ENCODE measurements around the gene SDHC.
"Not testable (repeated sequence)": the region's sequence is repeated elsewhere in the genome, so short reads cannot be mapped to it uniquely, and the experiment has no call there.

SDHC gene

DNA sequence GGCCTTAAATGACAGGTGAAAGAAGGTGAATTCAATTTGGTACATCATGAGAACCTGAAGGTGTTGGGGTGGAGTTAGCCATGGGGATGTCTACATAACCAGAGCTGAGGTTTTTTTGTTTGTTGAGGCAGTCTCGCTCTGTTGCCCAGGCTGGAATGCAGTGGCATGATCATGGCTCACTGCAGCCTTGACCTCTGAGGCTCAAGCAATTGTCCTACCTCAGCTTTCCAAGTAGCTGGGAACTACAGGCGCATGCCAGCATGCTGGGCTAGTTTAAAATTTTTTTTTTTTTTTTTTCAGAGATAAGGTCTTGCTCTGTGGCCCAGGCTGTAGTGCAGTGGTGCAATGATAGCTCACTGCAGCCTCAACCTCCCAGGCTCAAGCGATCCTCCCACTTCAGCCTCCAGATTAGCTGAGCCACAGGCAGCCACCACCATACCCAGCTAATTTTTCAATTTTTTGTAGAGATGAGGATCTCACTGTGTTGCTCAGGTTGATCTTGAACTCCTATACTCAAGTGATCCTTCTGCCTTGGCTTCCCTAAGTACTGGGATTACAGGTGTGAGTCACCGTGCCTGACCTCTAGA is 2.5 kb upstream of the SDHC start:
- DNase-seq (ENCODE audit: low spot score) = no peak

DNA sequence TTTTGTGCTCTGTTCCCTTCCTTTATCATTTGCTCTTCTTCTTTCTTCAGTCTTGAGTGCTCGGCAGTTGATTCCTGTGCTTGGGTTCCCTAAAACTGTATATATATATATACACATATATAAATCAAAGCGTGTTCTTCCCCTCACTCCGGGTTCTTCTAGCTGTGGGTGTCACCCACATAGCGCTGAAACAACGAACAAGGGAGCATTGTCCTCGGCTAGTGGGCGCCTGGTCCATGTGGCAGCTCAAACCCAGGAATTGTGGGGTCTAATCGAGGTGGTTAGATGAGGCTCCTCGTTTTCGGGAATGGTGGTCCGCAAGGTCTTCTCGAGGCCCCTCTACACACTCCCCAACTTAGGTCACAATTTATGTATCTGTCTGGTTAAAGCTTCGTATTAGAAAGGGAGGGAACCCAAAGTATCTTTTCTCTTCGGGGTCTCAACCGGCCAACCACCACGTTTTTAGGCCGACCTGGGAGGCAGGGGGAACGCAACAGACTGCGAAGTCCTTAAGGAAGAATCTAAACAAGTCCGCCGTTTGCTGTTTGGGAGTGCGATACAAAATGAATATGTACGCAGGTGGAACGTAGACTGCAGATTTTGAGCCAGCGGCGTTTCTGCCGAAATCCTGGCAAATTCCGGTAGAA is 504 bp upstream of the SDHC start:
- DNase-seq (ENCODE audit: low spot score) = no peak

DNA sequence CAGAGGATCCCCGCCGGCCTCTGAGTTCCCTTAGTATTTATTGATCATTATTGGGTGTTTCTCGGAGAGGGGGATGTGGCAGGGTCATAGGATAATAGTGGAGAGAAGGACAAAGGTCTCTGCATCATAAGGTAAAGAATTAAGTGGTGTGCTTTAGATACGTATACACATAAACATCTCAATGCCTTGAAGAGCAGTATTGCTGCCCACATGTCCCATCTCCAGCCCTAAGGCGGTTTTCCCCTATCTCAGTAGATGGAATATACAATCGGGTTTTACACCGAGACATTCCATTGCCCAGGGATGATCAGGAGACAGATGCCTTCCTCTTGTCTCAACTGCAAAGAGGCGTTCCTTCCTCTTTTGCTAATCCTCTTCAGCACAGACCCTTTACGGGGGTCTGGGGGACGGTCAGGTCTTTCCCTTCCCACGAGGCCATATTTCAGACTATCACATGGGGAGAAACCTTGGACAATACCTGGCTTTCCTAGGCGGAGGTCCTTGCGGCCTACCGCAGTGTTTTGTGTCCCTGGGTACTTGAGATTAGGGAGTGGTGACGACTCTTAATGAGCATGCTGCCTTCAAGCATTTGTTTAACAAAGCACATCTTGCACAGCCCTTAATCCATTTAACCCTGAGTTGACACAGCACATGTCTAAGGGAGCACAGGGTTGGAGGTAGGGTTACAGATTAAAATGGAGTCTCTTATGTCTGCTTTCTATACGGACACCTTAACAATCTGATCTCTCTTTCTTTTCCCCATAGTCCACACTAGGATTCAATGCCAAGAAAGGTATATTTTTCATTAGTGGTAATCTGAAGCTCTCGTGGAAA is 1.9 kb downstream of the SDHC start:
- DNase-seq (ENCODE audit: low spot score) = not testable (repeated sequence)

DNA sequence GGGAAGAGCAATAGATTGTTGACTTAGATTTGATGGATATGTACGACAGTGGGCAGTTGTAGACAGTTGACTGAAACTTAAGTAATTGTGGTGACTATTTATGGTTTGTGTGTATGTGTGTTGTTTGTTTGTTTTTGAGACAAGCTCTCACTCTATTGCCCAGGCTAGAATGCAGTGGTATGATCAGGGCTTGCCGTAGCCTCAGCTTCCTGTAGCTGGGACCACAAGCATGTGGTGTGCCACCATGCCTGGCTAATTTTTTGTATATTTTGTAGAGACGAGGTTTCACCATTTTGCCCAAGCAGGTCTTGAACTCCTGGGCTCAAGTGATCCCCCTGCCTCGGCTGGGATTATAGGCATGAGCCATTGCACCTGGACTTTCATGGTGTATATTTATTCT is 9.8 kb downstream of the SDHC start:
- DNase-seq (ENCODE audit: low spot score) = no peak

DNA sequence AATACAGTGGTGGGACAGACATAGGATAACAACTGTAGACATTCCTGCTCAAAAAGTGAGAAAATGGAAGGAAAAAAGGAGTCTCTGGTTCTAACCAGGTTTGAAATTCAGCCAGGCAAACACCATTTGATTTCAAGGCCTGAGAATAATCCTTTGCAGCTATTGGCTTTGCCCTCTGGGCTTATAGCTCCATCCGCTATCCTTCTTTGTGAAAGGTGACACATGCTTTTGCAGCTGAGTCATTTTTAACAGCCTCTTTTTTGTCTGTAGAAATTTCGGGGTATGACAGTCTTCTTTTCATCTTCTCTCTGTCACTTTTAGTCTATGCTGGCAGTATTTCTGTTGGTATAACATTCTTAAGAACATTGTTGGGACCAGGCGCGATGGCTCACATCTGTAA is 16.2 kb downstream of the SDHC start:
- DNase-seq (ENCODE audit: low spot score) = no peak

DNA sequence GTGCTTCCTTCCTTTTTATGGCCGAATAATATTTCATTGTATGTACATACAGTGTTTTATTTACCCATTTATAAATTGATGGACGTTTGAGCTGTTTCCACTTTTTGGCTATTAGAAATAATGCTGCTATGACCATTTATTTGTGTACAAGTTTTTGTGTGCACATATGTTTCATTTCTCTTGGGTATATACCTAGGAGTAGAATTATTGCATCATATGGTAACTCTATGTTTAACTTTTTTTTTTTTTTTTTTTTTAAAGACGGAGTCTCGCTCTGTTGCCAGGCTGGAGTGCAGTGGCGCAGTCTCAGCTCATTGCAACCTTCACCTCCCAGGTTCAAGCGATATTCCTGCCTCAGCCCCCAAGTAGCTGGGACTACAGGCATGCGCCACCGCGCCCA is 19.0 kb downstream of the SDHC start:
- DNase-seq (ENCODE audit: low spot score) = no peak

DNA sequence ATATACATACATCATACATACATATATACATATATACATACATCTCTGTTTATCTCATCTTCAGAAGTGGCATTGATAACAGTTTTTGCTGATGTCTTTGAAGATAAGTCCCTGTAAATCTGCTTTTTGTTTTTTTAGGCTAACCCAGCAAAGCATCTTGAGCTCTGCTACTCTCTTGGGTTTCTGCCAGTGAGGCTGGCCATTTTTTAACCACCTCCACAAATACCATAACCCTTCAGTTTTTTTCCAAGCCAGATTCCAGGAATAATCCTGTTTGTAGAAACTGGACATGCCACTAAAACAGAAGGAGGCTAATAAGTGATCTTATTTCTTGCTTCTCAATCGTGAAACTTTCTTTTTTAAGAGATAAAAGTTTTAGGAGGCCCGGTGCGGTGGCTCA is 21.6 kb downstream of the SDHC start:
- peak; percentile 14 for DNase-seq (ENCODE audit: low spot score)

DNA sequence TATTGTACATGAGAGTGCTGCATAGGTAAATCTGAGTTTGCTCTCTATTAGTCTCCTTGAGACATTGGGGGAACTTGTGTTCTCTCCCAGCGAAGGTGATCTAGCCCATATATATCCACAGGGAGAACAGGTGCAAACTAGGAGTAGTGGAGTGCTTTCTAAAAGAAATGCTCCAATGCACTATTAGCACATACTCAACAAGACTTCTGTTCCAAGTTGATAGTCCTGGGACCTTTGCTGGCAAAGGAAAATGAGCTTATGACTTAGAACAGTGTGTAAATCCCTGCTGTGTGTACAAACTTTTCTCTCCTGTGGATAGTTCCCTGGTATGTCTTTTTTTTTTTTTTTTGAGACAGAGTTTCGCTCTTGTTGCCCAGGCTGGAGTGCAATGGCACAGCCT is 28.0 kb downstream of the SDHC start:
- DNase-seq (ENCODE audit: low spot score) = no peak

DNA sequence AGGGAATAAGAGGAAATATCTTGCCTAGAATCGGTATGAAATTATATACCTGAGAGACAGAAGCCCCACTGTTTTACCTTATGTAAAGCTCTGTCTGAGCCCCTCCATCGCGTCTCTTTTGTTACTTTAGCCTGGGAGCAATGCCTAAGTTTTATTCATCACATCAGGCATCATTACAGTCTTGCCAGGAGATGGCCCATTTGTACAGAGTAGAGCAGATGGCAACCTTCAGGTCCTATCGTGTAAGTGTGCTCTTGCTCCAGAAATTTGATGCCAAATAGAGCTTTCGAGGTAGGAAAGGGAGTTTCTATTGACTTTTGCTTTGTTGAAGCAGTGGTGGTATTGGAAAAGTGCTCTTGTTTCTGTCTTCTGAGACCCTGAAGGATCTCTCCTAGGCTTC is 28.6 kb downstream of the SDHC start:
- no peak for DNase-seq (ENCODE audit: low spot score)

DNA sequence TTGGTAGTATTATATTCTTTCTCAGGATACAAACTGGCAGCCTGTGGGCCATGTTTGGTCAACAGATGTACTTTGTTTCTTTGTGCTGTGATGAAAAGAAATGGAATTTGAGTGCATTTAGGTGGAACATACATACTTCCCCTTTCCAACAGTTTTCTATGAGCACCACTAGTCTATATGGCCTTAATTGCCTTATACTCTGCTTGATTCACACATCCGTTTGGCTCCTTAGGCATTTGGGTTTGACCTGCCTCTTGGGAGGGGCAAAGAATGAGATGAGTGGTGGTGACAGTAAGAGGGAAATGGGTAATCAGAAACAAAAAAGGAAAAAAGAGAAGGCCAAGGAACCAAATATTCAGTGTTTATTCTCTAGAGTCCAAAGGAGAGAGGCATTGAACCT is 36.5 kb downstream of the SDHC start:
- DNase-seq (ENCODE audit: low spot score) = no peak

DNA sequence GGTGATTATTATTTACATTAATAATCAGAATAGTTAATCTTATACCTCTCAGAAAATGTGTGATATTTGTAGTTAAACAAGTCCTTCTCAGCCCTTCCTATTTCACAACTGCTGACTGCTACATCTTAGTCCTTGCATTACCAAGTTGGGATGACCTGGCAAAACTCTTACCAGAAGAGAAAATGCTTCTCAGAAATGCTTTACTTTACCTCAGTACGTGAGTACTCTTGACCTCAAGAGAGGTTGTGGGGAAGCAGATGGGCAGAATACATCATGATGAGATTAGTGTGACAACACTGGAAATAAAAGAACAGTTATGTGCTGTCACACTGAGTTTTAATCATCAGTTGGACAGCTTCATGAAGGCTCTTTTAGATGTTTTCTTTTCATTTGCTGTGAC is 37.3 kb downstream of the SDHC start:
- DNase-seq (ENCODE audit: low spot score) = no peak

DNA sequence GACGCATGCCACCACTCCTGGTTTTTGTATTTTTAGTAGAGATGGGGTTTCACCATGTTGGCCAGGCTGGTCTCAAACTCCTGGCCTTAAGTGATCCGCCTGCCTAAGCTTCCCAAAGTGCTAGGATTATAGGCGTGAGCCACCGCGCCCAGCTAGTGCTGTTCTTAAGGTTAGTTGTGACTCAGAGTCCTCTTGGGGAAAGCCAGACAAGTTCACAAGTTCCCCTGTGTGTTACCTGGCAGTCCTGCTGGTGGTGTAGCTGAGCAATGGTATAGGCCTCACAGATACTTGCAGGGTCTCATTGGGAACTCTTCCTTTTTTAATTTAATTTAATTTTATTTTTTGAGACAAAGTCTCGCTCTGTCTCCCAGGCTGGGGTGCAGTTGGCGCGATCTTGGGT is 42.9 kb downstream of the SDHC start:
- DNase-seq (ENCODE audit: low spot score) = no peak

DNA sequence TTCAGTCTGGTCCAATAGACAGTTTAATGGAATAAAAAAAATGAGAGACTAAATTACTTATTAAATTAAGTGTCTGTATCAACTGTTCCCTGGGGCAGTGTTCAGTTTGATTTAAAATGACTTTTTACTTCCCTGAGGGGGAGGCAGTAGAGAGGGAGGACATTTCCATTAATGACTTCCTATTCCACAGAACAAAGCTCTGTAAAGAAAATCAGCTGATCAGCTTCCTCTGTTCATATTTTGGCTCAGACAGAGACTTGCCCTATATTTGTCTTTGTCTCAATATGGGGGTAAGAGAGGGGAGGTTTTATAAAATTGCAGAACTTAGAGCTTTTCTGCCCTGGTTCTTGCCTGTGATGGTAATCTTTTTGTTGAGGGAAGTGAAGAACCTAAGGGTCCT is 45.1 kb downstream of the SDHC start:
- no peak for DNase-seq (ENCODE audit: low spot score)

DNA sequence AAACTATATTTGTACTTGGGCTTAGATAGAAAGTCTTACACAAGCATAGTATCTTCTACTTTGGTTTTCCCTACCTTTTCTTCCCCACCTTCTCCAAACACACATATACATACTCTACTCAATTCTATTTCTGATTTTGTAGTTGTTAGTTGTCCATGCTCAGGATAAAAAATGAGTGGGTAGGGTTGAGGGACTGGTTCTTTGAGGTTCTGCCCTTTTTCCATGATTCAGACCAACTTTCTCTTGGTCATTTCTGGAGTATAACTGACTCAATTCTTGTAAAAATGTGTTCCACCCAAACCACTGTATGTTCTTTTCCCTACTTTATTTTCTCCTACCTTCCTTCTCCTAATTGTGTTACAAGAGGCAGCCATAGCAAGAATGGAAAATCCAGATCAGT is 50.2 kb downstream of the SDHC start:
- DNase-seq (ENCODE audit: low spot score) = no peak

DNA sequence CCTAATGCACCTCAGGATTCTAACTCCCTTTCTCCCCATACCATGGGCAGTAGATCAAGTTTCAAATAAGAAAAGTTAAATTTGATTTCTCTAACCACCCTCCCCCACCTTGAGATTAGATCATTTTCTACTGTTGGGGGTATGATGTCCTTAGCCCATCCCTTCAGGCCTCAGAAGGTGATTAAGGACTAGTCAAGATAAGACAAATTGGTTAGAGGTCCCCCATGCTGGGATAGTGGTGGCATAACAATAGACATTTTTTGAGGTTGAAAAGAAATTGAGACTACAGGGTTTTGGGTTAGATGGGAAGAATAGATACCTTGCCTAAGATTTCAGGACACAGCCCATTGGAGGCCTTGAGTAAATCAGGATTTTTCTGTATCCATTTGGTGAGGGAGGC is 51.0 kb downstream of the SDHC start:
- DNase-seq (ENCODE audit: low spot score) = no peak

DNA sequence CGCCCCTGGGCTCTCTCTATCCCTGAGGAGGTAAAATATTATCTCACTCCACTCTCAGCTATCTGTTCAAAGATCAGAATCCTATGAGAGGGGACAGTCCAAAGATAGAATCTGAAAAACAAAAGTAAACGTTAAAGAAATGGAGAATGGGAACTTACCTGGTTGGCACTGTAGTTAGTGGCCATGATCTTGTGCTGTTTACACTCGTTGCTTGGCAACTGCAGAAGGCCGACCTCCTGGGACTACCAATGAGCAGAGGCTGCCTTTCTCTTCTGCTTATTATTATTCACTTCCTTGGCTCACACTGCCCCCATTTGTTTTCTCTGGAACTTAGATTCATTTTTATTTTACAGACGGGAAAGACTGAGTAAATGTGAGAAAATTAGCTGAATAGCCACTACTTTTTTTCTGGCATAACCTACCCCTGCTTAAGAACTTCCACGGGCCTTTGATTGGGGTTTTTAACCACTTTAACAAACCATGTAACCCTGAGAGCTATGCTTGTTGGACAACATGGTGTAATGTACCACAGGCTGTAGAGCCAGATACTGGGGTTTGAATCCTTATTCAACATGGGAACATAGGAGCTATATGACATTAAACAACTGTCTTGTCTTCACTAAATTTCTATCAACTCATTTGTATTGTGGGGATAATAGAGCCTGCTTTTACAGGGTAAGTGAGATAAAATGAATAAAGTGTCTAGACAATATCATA is 53.7 kb downstream of the SDHC start, which contains the start of gene CFAP126:
Gene CFAP126, minus strand, starts transcription at position 193 of the 717 bp plus-strand sequence. Its CDS starts 8 bp downstream, at position 185.
- DNase-seq (ENCODE audit: low spot score) = peak; percentile 80

DNA sequence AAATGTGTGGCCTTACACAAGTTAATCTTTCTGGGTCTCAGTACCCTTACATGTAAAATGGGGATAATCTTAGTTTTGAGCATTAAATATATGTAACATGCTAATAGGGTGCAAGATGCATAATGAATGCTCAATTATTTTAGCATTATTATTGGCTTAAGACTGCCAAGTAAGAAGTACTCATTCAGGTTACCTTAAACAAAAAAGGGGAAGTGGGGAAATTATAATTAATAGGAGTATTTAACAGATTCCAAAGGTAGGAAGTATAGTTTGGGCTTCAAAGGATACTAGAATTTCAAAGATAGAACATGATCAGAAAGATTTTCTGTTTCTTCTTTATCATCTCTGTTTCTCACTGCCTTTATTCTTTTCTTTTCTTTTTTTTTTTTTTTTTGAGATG is 59.3 kb downstream of the SDHC start:
- no peak for DNase-seq (ENCODE audit: low spot score)

DNA sequence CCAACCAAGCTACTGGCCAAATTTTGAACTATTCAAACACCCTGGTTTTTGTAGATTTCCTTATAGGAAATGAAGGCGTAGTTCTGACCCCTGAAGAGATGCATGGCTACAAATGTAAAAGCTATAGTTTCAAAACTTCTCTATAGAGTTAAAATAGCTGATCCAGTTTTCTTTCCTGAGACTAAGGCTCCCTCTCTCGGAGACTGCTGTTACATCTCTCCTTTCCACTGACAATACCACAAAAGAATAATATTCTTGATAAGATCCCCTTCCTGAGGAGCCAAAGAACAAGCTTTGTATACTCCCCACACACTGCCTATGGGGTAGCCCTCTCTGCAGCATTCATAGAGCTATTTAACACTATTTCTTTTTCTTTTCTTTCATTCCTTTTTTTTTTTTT is 60.2 kb downstream of the SDHC start:
- DNase-seq (ENCODE audit: low spot score) = no peak

DNA sequence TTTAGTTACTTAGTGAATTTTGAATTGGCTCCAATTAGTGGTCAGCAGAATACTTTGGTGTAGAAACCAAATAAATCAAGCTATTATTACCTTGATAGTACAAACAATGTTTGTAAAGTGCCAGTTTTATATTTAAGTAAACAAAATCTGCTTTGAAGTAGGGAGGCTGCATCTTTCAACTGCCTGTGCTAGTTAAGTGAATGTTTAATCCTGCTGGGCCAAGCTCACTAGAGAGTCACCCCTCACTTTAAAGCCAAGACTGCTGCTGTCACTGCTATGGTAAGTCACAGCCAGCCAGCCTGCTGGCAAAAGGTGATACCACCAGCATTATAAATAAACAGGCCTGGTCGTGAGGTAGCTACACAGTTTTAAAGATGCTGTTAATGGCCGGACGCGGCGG is 63.8 kb downstream of the SDHC start:
- no peak for DNase-seq (ENCODE audit: low spot score)

DNA sequence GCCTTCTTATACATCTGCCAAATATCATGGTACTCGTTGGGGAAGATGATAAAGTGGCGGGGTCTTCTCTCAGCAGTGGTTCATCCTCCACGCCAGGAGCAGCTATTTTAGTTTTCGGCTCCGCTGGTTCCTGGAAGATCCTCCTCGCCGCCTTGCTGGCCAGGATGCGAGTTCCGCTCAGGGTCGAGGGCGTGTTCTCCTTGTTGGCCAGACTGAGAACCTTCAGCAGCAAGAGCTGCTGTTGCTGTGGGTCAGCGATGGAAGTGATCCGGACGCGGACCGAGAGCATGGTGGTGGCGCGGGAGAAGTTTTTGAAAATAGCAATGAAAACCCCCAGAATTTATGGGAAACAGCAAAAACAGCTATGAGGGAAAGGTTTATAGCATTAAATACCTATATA is 64.9 kb downstream of the SDHC start:
- no peak for DNase-seq (ENCODE audit: low spot score)

DNA sequence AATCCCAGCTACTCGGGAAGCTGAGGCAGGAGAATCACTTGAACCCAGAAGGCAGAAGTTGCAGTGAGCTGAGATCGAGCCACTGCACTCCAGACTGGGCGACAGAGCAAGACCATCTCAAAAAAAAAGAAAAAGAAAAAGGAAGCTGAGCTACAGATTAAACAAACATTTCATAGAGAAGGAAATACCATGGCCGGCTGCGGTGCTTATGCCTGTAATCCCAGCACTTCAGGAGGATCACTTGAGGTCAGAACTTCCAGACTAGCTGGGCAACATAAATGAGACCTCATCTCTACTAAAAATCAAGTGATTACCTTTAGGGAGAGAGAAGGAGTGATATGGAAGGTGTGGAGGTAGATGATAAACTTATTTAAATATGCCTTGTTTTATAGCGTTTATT is 67.5 kb downstream of the SDHC start:
- DNase-seq (ENCODE audit: low spot score) = no peak

DNA sequence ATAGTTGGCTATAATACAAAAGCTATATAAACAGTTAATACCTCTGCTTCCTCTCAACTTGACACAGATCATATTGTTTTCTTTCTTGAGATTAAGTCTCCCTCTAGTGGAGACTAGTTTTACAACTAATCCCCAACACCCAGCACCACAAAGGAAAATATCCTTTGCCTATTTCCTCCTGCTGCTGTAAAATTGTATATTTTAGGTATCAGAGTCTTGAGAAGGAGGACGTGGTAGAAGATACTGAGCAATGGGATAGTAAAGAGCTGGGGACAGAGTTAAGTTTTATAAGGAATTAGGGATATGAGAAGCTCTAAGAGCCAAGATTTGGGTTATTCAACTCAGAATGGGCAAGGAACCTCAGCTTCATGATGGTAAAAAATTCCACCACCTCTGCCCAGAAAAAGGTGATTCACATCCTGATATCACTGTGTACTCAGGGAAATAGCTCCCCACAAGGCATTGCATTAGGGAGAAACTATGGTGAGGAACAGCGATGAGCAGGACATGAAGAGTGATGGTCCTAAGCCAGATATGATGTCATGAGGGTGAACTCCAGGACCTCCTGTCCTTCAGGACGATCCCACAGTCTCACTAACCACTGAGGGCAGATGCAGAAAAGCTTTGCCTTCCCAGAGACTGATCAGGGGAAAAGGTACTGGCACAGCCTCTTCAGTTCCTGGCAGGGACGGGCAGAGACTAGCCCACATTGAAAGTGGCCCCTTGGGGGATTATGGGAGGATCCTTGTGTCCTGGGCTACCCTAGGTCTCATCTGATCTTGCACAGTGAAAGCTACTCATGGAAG is 68.2 kb downstream of the SDHC start:
- peak; percentile 56 for DNase-seq (ENCODE audit: low spot score)
